ENCODE measurements around the gene BCAS3. TPM values are rescaled to one million over a fixed set of nuclear protein-coding genes. Genes with fewer than 3 reads are reported as not detected.

BCAS3 gene
- total and polyA plus RNA-seq, 4 donors = 5.8 to 24.6 (median 10.1) TPM

GRCh38 chr17:60926466-60927183, 249.0 kb downstream of the BCAS3 start:
- no peak for TF ChIP-seq FOXA2 (IDR thresholded peaks at IDR 0.05)
- no peak for TF ChIP-seq FOXA1 (IDR thresholded peaks at IDR 0.05)
- no peak for TF ChIP-seq TAF1 (conservative IDR thresholded peaks at IDR 0.05)
- TF ChIP-seq HNF4G (IDR thresholded peaks at IDR 0.05) = no peak
- no peak for TF ChIP-seq GABPA (IDR thresholded peaks at IDR 0.05 in 1 of 2, conservative IDR thresholded peaks at IDR 0.05 in 1 of 2)
- no peak for TF ChIP-seq EGR1 (IDR thresholded peaks at IDR 0.05; ENCODE audit: low read depth in 2 of 2)
- TF ChIP-seq YY1 (IDR thresholded peaks at IDR 0.05) = no peak
- TF ChIP-seq CTCF (IDR thresholded peaks at IDR 0.05; ENCODE audit: low read depth, low read length, missing input control) = no peak
- TF ChIP-seq HNF4A (conservative IDR thresholded peaks at IDR 0.05) = no peak
- TF ChIP-seq JUND (IDR thresholded peaks at IDR 0.05) = no peak
- no peak for TF ChIP-seq ATF3 (IDR thresholded peaks at IDR 0.05)
- no peak for TF ChIP-seq ZBTB33 (IDR thresholded peaks at IDR 0.05)
- no peak for TF ChIP-seq MAX (IDR thresholded peaks at IDR 0.05)
- no peak for TF ChIP-seq REST (IDR thresholded peaks at IDR 0.05)
- TF ChIP-seq RAD21 (IDR thresholded peaks at IDR 0.05) = no peak
- TF ChIP-seq RXRA (IDR thresholded peaks at IDR 0.05) = no peak
- no peak for TF ChIP-seq NR2F2 (IDR thresholded peaks at IDR 0.05)
- no peak for TF ChIP-seq SP1 (IDR thresholded peaks at IDR 0.05)
- Histone ChIP-seq H3K36me3 (ENCODE audit: control insufficient read depth in 4 of 4, insufficient read depth in 3 of 4, low read depth in 1 of 4, low read length in 3 of 4) (no peaks in the 10 kb centered on the region), H3K27ac (ENCODE audit: low read depth in 1 of 2, low read length in 2 of 2) (no peak overlapping the region), H3K9ac (ENCODE audit: low read depth in 1 of 2, low read length in 2 of 2) (no peak overlapping the region), H3K27me3 (ENCODE audit: control insufficient read depth in 4 of 4, insufficient read depth in 4 of 4, low read length in 3 of 4) (no peaks in the 10 kb centered on the region), H3K9me3 (ENCODE audit: control insufficient read depth in 4 of 4, low read length in 3 of 4) (no peaks in the 10 kb centered on the region), H3K4me1 (ENCODE audit: control insufficient read depth in 4 of 4, insufficient read depth in 4 of 4, low read length in 3 of 4) (no peaks in the 10 kb centered on the region), H3K4me3 (ENCODE audit: low read depth in 1 of 3, low read length in 3 of 3) (no peak overlapping the region)
- DNase-seq (ENCODE audit: low spot score) = no peak
- 90% methylated on average over 3 of the region's 3 CpGs for WGBS
